ENCODE data around the gene GIMAP6. TPM values are rescaled to one million over a fixed set of nuclear protein-coding genes. Genes with fewer than 3 reads are reported as not detected.
"Not testable (repeated sequence)": the region's sequence is repeated elsewhere in the genome, so short reads cannot be mapped to it uniquely, and the experiment has no call there.

GIMAP6 gene
- not detected in 2 replicates for total RNA-seq (2021)
- Bru-seq, nascent RNA, result not detected
- not detected for BruChase-seq, experiment 1, labeled RNA remaining after a 2-hour chase
- BruChase-seq, experiment 2, labeled RNA remaining after a 6-hour chase, result not detected
- long read RNA-seq, result 0 reads

DNA sequence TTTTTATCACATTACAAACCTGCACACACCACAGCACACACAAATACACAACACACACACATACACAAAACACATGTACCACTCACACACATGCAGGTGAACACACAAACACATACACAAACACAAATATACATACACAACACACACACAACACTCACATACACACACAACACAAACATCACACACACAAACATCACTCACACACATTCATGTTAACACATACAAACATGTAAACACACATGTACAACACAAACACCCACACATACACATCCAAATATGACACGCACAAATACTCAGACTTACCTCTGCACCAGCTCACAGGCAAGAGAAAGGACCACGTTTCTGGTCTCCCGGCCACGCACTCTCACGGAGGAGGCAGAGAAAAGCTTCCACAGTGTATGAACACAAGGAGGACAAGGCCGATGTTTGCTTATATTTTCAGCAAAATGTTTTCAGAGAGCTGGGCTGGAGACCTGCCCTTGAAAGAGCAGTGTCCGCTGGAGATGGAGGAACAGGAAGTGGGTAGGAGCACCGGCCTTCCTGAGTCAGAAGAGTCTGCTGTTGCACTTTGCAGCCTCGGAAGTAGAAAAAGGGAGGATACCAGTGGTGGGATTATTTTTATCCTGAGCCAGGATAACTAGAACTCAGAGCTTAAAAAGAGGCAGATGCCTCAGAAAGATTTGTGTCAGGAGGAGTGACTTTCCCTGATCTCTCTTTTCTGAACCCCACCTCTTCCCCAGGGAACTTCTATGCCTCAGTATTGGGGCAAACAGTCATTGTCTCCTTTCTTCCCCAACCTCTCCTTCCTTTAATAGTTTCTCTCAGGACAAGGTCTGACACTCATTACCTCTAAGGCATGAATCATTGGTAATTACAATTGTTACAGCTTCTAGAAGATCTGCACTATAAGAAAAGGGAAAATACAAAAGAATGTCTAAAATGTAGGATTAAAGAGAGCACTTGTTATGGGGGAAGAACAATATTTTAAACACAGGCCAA is at the start of gene GIMAP6:
TSS of gene GIMAP6 (minus strand) at position 520 of the 999 bp plus-strand sequence. CDS start 2,243 bp downstream, outside the sequence.
- Histone ChIP-seq H4K20me1 (ENCODE audit: insufficient read depth) (no peaks in the 10 kb centered on the region), H3K9me2 (ENCODE audit: insufficient read depth) (no peaks in the 10 kb centered on the region), H3K36me3 (ENCODE audit: low read depth) (no peaks in the 10 kb centered on the region), H3K4me3 (no peak within 1 kb of the TSS), H3K27ac (no peak within 1 kb of the TSS), H3K9me3 (ENCODE audit: insufficient read depth, low read depth) (no peaks in the 10 kb centered on the region), H3K4me1 (replicated peaks; ENCODE audit: insufficient read depth) (no peaks in the 10 kb centered on the region), H3K79me2 (ENCODE audit: low read depth) (no peaks in the 10 kb centered on the region), H3K27me3 (ENCODE audit: insufficient read depth, low read depth) (0 out of 2 replicates have a peak, but pooled peaks cover 17% of the 10 kb centered on the region), H3F3A (ENCODE audit: insufficient read depth, low read depth) (no peaks in the 10 kb centered on the region), H2AFZ (peak within 1 kb of the TSS; percentile 35; the same call in 1 of the 2 replicates), H3K4me2 (no peak within 1 kb of the TSS)
- ChIA-PET POLR2A (ENCODE audit: unreplicated experiment) (no interaction called here), CTCF (no interaction called here)
- no TSS peak for BruUV-seq (replicated peaks)
- intact Hi-C loops (cut with micrococcal nuclease; ENCODE audit: unreplicated experiment), result no loop called here
- TF ChIP-seq EZH2 (IDR thresholded peaks at IDR 0.05; ENCODE audit: low read depth), result no peak
- TF ChIP-seq, protein P1, sequence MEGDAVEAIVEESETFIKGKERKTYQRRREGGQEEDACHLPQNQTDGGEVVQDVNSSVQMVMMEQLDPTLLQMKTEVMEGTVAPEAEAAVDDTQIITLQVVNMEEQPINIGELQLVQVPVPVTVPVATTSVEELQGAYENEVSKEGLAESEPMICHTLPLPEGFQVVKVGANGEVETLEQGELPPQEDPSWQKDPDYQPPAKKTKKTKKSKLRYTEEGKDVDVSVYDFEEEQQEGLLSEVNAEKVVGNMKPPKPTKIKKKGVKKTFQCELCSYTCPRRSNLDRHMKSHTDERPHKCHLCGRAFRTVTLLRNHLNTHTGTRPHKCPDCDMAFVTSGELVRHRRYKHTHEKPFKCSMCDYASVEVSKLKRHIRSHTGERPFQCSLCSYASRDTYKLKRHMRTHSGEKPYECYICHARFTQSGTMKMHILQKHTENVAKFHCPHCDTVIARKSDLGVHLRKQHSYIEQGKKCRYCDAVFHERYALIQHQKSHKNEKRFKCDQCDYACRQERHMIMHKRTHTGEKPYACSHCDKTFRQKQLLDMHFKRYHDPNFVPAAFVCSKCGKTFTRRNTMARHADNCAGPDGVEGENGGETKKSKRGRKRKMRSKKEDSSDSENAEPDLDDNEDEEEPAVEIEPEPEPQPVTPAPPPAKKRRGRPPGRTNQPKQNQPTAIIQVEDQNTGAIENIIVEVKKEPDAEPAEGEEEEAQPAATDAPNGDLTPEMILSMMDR (conservative IDR thresholded peaks at IDR 0.05), result no peak
- DNase-seq, result no peak

GRCh38 chr7:150680364-150680763 is 48.2 kb upstream of the GIMAP6 start:
- H3K79me2 ChIP-seq (ENCODE audit: low read depth); CTCF ChIA-PET; H3K27me3 ChIP-seq (ENCODE audit: insufficient read depth, low read depth); H3K9me2 ChIP-seq (ENCODE audit: insufficient read depth); H4K20me1 ChIP-seq (ENCODE audit: insufficient read depth); H3K4me2 ChIP-seq; H3K36me3 ChIP-seq (ENCODE audit: low read depth); intact Hi-C loops (cut with micrococcal nuclease; ENCODE audit: unreplicated experiment); H3K27ac ChIP-seq; POLR2A ChIA-PET (ENCODE audit: unreplicated experiment); H3F3A ChIP-seq (ENCODE audit: insufficient read depth, low read depth); BruUV-seq (replicated peaks); H2AFZ ChIP-seq; H3K9me3 ChIP-seq (ENCODE audit: insufficient read depth, low read depth); H3K4me1 ChIP-seq (replicated peaks; ENCODE audit: insufficient read depth); H3K4me3 ChIP-seq; DNase-seq: not testable (repeated sequence)

DNA sequence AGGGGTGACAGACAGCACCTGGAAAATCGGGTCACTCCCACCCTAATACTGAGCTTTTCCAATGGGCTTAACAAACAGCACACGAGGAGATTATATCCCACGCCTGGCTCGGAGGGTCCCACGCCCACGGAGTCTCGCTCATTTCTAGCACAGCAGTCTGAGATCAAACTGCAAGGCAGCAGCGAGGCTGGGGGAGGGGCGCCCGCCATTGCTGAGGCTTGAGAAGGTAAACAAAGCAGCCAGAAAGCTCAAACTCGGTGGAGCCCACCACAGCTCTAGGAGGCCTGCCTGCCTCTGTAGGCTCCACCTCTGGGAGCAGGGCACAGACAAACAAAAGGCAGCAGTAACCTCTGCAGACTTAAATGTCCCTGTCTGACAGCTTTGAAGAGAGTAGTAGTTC is 46.4 kb upstream of the GIMAP6 start:
- H3K9me3 ChIP-seq (ENCODE audit: insufficient read depth, low read depth); H3K4me3 ChIP-seq; H3K27me3 ChIP-seq (ENCODE audit: insufficient read depth, low read depth); H3K4me2 ChIP-seq; BruUV-seq (replicated peaks); H3K27ac ChIP-seq; H3K79me2 ChIP-seq (ENCODE audit: low read depth); H3K9me2 ChIP-seq (ENCODE audit: insufficient read depth); DNase-seq; H2AFZ ChIP-seq; H4K20me1 ChIP-seq (ENCODE audit: insufficient read depth); H3K36me3 ChIP-seq (ENCODE audit: low read depth); CTCF ChIA-PET; H3K4me1 ChIP-seq (replicated peaks; ENCODE audit: insufficient read depth); H3F3A ChIP-seq (ENCODE audit: insufficient read depth, low read depth); POLR2A ChIA-PET (ENCODE audit: unreplicated experiment); intact Hi-C loops (cut with micrococcal nuclease; ENCODE audit: unreplicated experiment): not testable (repeated sequence)

- intact Hi-C loops (cut with micrococcal nuclease; ENCODE audit: unreplicated experiment); H3K4me3 ChIP-seq; H3K4me2 ChIP-seq; DNase-seq; H3K79me2 ChIP-seq (ENCODE audit: low read depth); H3K4me1 ChIP-seq (replicated peaks; ENCODE audit: insufficient read depth); CTCF ChIA-PET; H3F3A ChIP-seq (ENCODE audit: insufficient read depth, low read depth); H3K9me2 ChIP-seq (ENCODE audit: insufficient read depth); POLR2A ChIA-PET (ENCODE audit: unreplicated experiment); H3K27me3 ChIP-seq (ENCODE audit: insufficient read depth, low read depth); H3K27ac ChIP-seq; H2AFZ ChIP-seq; H3K36me3 ChIP-seq (ENCODE audit: low read depth); H3K9me3 ChIP-seq (ENCODE audit: insufficient read depth, low read depth); BruUV-seq (replicated peaks); H4K20me1 ChIP-seq (ENCODE audit: insufficient read depth): not testable (repeated sequence)
Observed at GRCh38 chr7:150676854-150677253, 44.7 kb upstream of the GIMAP6 start.

DNA sequence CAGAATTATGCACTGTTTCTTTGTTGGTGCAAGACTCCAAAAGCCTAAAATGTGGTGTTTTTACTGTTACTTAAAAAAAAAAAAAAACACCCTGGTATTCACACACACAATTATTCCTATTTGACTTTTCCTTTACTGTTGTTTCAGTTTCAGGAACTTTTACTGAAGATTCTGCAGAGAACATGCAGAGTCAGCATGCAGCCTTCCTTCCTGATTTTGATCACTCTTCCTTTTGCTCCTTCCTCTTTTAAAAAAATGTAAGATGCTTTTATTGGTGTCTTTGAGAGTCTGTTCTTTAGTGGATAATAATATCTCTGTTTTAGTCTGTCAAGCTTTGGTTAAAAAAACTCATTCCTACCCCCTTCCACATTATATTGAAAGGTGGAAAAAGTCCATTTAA is 44.1 kb upstream of the GIMAP6 start:
- BruUV-seq (replicated peaks); H2AFZ ChIP-seq; intact Hi-C loops (cut with micrococcal nuclease; ENCODE audit: unreplicated experiment); DNase-seq; H3K4me2 ChIP-seq; H3F3A ChIP-seq (ENCODE audit: insufficient read depth, low read depth); H4K20me1 ChIP-seq (ENCODE audit: insufficient read depth); POLR2A ChIA-PET (ENCODE audit: unreplicated experiment); H3K27me3 ChIP-seq (ENCODE audit: insufficient read depth, low read depth); H3K27ac ChIP-seq; CTCF ChIA-PET; H3K9me2 ChIP-seq (ENCODE audit: insufficient read depth); H3K36me3 ChIP-seq (ENCODE audit: low read depth); H3K79me2 ChIP-seq (ENCODE audit: low read depth); H3K4me1 ChIP-seq (replicated peaks; ENCODE audit: insufficient read depth); H3K4me3 ChIP-seq; H3K9me3 ChIP-seq (ENCODE audit: insufficient read depth, low read depth): not testable (repeated sequence)
